GM10266 (cell line): Measurements from ENCODE around the gene AKT3.
A peak's percentile ranks its signal among the peaks of the same experiment; 100 is the strongest.

Experiments used
- DNase-seq: peaks from one replicate; pipeline ENCODE4 v3.0.0; 2012; ENCODE audit errors: extremely low spot score
- CTCF ChIP-seq: IDR thresholded peaks from 2 replicates; pipeline ENCODE4 v1.5.1; 2012; ENCODE audit warnings: mild to moderate bottlenecking, low read depth; ENCODE audit not compliant: control insufficient read depth, insufficient read depth; ENCODE audit errors: missing control alignments

AKT3 gene

GRCh38 chr1:243475966-243476365 lies 374.1 kb downstream of the AKT3 start:
- TF ChIP-seq CTCF: no peak
- no peak for DNase-seq

GRCh38 chr1:243474906-243475305 lies 375.1 kb downstream of the AKT3 start:
- no peak for DNase-seq
- no peak for TF ChIP-seq CTCF

GRCh38 chr1:243474136-243474881 lies 375.7 kb downstream of the AKT3 start:
- DNase-seq: peak; percentile 11
- TF ChIP-seq CTCF: no peak

GRCh38 chr1:243473227-243474135 lies 376.6 kb downstream of the AKT3 start:
- DNase-seq: peak; percentile 33
- TF ChIP-seq CTCF: no peak

- no peak for TF ChIP-seq CTCF
- peak; percentile 20 for DNase-seq
These were observed 378.0 kb downstream of the AKT3 start for GRCh38 chr1:243471754-243472745.

GRCh38 chr1:243471026-243471685 lies 378.9 kb downstream of the AKT3 start:
- no peak for TF ChIP-seq CTCF
- no peak for DNase-seq
